Airway epithelial cell (primary cell): Measurements from ENCODE around the gene NCBP1. TPM values are rescaled to one million over a fixed set of nuclear protein-coding genes. Genes with fewer than 3 reads are reported as not detected.

Experiments used
- total RNA-seq: library from RNA; depleted of rRNA; stranded (reverse); fragments of >200 nt; gene quantifications from 2 replicates; pipeline ENCODE4 v1.2.3, GENCODE V29; 2015

The NCBP1 gene
- 25.3 and 27.4 TPM in 2 replicates for total RNA-seq

GRCh38 chr9:97632985-97633858 lies at the start of gene NCBP1, which contains the start of gene TSTD2:
Gene NCBP1 (plus strand): TSS chr9:97633821. CDS start chr9:97633882, 61 bp downstream.
Gene TSTD2 (minus strand): TSS chr9:97633368. CDS start chr9:97627562, 5,806 bp downstream.

GRCh38 chr9:97696803-97697601 lies 63.4 kb downstream of the NCBP1 start, which contains the start of gene XPA:
Gene XPA (minus strand): TSS chr9:97697340. CDS start chr9:97697292, 48 bp downstream.

Other genes starting within 250 kb of the NCBP1 start
- 1.5 and 1.9 TPM in 2 replicates for gene TDRD7, start 221.7 kb upstream of the NCBP1 start, total RNA-seq
- gene TMOD1, start 132.2 kb upstream of the NCBP1 start, total RNA-seq: not detected in 2 replicates
- 7.8 and 9.3 TPM in 2 replicates for gene TSTD2, start 453 bp upstream of the NCBP1 start, total RNA-seq
- 5.6 and 8.5 TPM in 2 replicates for gene XPA, start 63.5 kb downstream of the NCBP1 start, total RNA-seq
- gene FOXE1, start 219.4 kb downstream of the NCBP1 start, total RNA-seq: 1.1 and 3.2 TPM in 2 replicates